ENCODE results near the gene COX5B. TPM values are rescaled to one million over a fixed set of nuclear protein-coding genes. Genes with fewer than 3 reads are reported as not detected.
"Not testable (repeated sequence)": the region's sequence is repeated elsewhere in the genome, so short reads cannot be mapped to it uniquely, and the experiment has no call there.

Gene COX5B
- total RNA-seq, 2 donors from 2014 or later = 112 to 122 TPM

DNA sequence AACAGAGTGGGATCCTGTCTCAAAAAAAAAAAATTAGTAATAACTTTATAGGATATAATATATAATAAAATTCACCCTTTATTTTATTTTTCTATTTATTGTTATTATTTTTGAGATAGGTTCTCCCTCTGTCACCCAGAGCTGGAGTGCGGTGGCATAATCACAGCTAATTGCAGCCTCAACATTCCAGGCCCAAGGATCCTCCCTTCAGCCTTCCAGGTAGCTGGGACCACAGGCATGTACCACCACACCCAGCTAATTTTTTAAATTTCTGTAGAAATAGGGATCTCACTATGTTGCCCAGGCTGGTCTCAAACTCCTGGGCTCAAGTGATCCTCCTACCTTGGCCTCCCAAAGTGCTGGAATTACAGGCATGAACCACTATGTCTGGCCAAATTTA, 24.6 kb downstream of the COX5B start:
- Mint-ChIP-seq H3K4me1 (no peaks in the 10 kb centered on the region), H3K27ac (no peak overlapping the region), H3K36me3 (ENCODE audit: low read depth) (no peaks in the 10 kb centered on the region), H3K27me3 (peaks cover 7% of the 10 kb centered on the region), H3K4me3 (no peak overlapping the region)
- ATAC-seq (no peak), DNase-seq (no peak)
- no peaks in the 10 kb centered on the region for H3K9me3 ChIP-seq (ENCODE audit: control insufficient read depth, low read length, poor library complexity, severe bottlenecking)

DNA sequence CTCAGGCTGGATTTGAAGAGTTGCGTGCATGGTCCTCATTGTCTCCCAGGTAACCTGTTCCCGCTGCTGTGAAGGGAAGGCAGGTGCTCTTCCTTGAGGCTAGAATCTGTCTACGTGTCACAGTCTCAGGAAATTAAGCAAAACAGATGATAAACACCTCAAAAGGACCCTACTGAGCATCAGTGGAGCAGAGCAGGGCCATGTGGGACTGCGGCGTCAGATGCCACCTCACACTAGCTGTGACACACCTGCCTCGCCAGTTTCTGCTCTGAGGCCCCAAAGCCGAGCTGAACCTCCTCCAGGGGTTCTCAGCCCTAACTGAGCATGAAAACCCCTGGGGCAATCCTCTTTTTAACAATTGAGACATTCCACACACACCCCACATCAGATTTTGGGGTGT, 25.7 kb downstream of the COX5B start:
- H3K9me3 ChIP-seq (ENCODE audit: control insufficient read depth, low read length, poor library complexity, severe bottlenecking) = no peaks in the 10 kb centered on the region
- Mint-ChIP-seq H3K4me3 (no peak overlapping the region), H3K4me1 (no peaks in the 10 kb centered on the region), H3K36me3 (ENCODE audit: low read depth) (no peaks in the 10 kb centered on the region), H3K27me3 (peaks cover 7% of the 10 kb centered on the region), H3K27ac (no peak overlapping the region)
- DNase-seq (no peak), ATAC-seq (no peak)

DNA sequence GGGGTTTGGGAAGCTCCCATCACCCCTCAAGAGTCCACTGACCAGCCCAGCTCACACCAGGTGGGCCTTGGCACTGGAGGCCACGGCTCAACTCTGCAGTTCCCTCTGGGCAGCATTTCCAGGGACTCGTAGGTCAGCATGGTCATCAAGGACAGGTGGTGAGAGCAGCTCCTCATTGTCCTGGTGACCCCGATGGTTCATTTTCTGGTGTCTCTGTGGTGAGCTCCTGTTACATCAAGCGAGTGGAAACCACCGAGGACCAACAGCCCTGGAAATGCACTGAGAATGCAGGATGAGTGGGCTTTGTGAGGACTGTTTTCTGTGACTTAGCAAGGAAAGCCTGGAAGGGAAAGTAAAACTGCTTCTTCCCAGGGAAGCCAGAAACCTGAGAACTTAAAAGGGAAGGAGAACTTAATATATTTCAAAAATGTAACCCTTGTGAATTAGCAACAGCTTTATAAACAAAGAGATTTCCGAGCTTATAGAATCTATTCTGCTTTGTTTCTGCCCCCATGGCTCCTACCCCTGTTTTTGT, 26.8 kb downstream of the COX5B start:
- H3K4me3 Mint-ChIP-seq; H3K27ac Mint-ChIP-seq; ATAC-seq; H3K4me1 Mint-ChIP-seq; H3K9me3 ChIP-seq (ENCODE audit: control insufficient read depth, low read length, poor library complexity, severe bottlenecking); H3K27me3 Mint-ChIP-seq; H3K36me3 Mint-ChIP-seq (ENCODE audit: low read depth); DNase-seq: not testable (repeated sequence)

DNA sequence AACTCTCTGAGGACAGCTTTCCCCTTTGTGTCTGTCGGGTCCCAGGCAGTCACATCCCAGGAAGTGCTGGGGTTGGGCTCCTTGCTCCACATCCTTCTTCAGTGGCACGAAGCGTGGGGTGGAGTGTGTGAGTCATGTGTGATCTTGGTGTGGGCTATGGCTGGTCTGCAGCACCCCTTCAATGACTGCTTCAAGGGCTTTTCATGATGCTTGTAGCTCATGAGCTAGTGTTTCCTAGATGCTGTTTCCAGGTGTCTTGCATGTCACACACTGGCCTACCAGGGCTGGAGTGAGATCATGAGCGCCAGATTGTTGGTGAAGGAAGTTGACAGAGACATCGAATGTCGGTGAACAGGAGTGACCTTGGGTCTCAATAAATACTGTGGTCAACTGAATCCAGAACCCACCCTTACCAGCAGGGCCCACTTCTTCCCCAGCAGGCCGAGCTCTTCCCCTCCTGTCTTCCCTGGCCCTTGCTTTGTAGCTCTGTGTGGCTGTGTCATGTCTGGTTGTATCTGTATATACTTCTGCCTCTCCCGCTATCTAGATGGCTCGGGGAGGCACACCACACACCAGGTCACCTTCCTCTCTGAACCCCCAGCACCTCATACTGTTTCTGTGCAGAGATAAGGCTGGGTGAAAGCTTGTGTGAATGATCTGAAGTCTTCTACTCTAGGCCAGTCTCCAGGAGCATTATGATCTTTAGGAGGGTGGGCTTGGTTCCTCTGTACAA, 27.5 kb downstream of the COX5B start:
- DNase-seq = no peak
- H3K27me3 Mint-ChIP-seq = peaks cover 7% of the 10 kb centered on the region
- no peaks in the 10 kb centered on the region for H3K36me3 Mint-ChIP-seq (ENCODE audit: low read depth)
- H3K9me3 ChIP-seq (ENCODE audit: control insufficient read depth, low read length, poor library complexity, severe bottlenecking) = no peaks in the 10 kb centered on the region
- no peaks in the 10 kb centered on the region for H3K4me1 Mint-ChIP-seq
- no peak for ATAC-seq
- peak overlapping the region; percentile 2 for H3K27ac Mint-ChIP-seq
- no peak overlapping the region for H3K4me3 Mint-ChIP-seq

DNA sequence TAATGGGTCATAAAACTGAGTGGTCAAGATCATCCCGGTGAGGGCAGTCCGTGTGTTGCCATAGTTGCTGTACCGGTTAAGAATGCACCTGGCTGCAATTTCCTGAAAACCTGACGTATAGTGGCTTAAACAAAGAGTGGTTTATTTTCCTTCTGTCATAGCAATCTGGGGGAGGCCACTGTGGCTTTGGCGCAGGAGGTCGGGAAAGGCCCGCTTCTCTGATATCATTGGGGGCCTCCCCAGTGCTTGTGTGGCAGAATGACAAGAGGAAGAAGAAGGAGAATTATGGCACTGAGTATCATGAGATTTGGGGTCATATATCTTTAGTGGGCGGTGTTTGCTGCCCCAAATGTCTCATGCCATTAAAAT, 28.0 kb downstream of the COX5B start:
- Mint-ChIP-seq H3K36me3 (ENCODE audit: low read depth) (no peaks in the 10 kb centered on the region), H3K4me3 (no peak overlapping the region), H3K27ac (peak overlapping the region; percentile 2), H3K4me1 (no peaks in the 10 kb centered on the region), H3K27me3 (peaks cover 7% of the 10 kb centered on the region)
- DNase-seq (no peak), ATAC-seq (peak; percentile 21)
- no peaks in the 10 kb centered on the region for H3K9me3 ChIP-seq (ENCODE audit: control insufficient read depth, low read length, poor library complexity, severe bottlenecking)

DNA sequence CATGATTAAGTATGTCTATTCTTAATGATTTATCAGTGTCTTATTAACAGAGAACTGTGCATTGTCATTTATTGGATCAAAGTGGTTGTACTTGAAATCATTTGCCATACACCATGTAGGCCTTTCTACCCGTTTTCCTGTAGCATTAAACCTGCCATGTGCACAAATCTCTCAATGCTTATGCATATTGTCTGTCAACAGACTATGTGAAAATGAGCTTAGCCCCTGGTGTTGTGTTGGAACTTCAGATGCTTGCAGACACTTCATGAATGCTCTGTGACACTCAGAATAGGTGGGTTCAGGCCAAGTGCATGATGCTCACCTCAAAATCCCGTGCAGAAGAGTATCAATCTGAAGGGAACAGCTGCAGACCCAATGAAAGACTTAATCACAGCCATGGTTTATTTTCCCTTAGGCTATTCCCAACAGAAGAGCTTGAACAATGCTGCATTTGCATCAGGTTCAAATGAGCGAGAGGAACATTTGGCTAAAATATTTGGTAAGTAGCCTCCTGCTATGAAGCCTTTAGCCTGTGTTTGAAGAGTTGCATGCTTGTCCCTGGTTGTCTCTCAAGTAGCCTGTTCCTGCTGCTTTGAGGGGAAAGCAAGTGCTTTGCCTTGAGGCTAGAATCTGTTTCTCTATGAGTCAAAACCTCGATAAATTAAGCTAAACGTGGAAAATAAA, 29.7 kb downstream of the COX5B start:
- ATAC-seq = no peak
- no peak overlapping the region for H3K4me3 Mint-ChIP-seq
- no peak overlapping the region for H3K27ac Mint-ChIP-seq
- DNase-seq = no peak
- no peaks in the 10 kb centered on the region for H3K9me3 ChIP-seq (ENCODE audit: control insufficient read depth, low read length, poor library complexity, severe bottlenecking)
- no peaks in the 10 kb centered on the region for H3K36me3 Mint-ChIP-seq (ENCODE audit: low read depth)
- no peaks in the 10 kb centered on the region for H3K4me1 Mint-ChIP-seq
- peaks cover 7% of the 10 kb centered on the region for H3K27me3 Mint-ChIP-seq

DNA sequence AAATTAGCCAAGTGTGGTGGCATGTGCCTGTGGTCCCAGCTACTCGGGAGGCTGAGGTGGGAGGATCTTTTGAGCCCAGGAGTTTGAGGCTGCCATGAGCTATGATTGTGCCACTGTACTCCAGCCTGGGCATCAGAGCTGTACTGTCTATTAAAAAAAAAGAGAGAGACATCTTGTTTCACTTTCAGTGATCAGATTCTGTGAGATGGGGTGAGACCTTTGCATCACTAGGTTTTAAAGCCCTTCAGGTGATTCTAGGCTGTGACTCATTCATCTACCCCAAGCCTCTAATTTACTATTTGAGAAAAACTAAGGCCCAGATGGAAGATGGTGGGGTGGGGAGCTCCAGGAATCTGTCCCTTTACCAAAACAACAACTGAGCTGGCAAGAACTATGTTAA, 30.8 kb downstream of the COX5B start:
- Mint-ChIP-seq H3K4me1 (no peaks in the 10 kb centered on the region), H3K27ac (no peak overlapping the region), H3K4me3 (no peak overlapping the region), H3K36me3 (ENCODE audit: low read depth) (no peaks in the 10 kb centered on the region), H3K27me3 (peaks cover 7% of the 10 kb centered on the region)
- H3K9me3 ChIP-seq (ENCODE audit: control insufficient read depth, low read length, poor library complexity, severe bottlenecking) = no peaks in the 10 kb centered on the region
- DNase-seq (no peak), ATAC-seq (no peak)

DNA sequence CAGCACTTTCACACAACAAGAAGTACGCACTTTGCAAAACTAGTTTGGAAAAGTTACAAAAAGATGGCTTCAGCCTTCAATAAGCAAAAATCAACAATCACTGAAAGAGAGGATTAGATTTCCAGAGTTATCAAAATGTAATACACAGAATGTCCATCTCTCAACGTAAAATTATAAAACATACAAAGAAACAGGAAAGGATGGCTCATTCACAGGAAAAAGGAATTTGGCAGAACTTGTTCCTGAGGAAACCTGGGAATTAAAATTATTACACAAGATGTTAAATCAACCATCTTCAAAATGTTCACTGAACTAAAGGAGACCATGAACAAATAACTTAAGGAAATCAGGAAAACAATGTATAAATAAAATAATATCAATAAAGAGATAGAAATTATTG, 31.6 kb downstream of the COX5B start:
- no peak overlapping the region for H3K27ac Mint-ChIP-seq
- DNase-seq = no peak
- H3K4me1 Mint-ChIP-seq = peaks cover 2% of the 10 kb centered on the region
- no peak for ATAC-seq
- no peak overlapping the region for H3K4me3 Mint-ChIP-seq
- H3K36me3 Mint-ChIP-seq (ENCODE audit: low read depth) = no peaks in the 10 kb centered on the region
- H3K27me3 Mint-ChIP-seq = peaks cover 7% of the 10 kb centered on the region
- no peaks in the 10 kb centered on the region for H3K9me3 ChIP-seq (ENCODE audit: control insufficient read depth, low read length, poor library complexity, severe bottlenecking)

DNA sequence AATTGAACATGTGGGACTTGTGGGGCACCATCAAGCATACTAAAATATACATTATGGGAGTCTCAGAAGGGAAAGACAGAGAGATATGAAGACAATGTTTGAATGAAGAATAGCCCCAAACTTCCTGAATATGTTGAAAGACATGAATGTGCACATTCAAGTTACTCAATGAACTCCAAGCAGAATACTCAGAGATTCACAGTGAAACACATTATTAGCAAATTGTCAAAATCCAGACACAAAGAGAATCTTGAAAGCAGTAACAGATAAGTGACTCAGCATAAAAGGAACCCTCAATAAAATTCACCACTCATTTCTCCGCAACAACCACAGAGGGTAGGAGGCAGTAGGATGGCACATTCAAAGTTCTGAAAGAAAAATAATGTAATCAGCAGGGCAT, 32.4 kb downstream of the COX5B start:
- Mint-ChIP-seq H3K27ac (no peak overlapping the region), H3K36me3 (ENCODE audit: low read depth) (no peaks in the 10 kb centered on the region), H3K4me1 (peaks cover 2% of the 10 kb centered on the region), H3K4me3 (no peak overlapping the region), H3K27me3 (peaks cover 5% of the 10 kb centered on the region)
- ATAC-seq = no peak
- DNase-seq = no peak
- no peaks in the 10 kb centered on the region for H3K9me3 ChIP-seq (ENCODE audit: control insufficient read depth, low read length, poor library complexity, severe bottlenecking)

DNA sequence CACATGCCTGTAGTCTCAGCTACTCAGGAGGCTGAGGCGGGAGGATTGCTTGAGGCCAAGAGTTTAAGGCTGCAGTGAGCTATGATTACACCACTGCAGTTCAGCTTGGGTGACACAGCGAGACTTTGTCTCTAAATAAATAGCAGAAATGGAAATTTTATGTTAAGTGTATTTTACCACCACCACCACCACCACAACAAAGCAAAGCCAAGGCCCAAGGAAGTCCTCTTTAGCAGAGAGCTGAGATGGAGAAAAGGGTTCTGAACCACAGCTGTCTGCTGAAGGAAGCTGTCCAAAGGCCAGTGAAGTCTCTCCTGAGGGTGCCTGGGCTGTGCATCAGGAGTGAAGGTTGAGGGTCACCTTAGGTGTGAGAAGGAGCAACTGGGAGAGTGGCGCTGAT, 41.4 kb downstream of the COX5B start:
- ATAC-seq, H3K4me3 Mint-ChIP-seq: not testable (repeated sequence)

DNA sequence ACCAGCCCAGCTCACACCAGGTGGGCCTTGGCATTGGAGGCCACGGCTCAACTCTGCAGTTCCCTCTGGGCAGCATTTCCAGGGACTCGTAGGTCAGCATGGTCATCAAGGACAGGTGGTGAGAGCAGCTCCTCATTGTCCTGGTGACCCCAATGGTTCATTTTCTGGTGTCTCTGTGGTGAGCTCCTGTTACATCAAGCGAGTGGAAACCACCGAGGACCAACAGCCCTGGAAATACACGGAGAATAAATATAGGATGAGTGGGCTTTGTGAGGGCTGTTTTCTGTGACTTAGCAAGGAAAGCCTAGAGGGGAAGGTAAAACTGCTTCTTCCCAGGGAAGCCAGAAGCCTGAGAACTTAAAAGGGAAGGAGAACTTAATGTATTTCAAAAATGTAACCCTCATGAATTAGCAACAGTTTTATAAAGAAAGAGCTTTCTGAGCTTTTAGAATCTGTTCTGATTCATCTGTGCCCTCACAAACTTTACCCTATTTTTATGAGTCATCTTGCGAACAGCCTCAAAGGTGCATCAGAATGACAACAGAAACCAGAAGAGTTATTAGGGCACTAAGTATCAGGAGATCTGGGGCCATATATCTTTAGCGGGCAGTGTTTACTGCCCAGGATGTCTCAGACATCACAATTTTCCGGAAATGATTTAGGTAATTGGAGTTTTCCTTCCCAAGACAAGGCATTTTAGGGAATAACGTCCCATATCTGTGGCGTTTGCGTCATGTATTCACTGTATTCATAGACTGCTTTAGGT, 42.4 kb downstream of the COX5B start:
- Mint-ChIP-seq H3K27me3 (peaks cover 7% of the 10 kb centered on the region), H3K27ac (peak overlapping the region; percentile 8), H3K36me3 (ENCODE audit: low read depth) (no peaks in the 10 kb centered on the region), H3K4me1 (peaks cover 6% of the 10 kb centered on the region), H3K4me3 (no peak overlapping the region)
- no peaks in the 10 kb centered on the region for H3K9me3 ChIP-seq (ENCODE audit: control insufficient read depth, low read length, poor library complexity, severe bottlenecking)
- no peak for ATAC-seq
- DNase-seq = no peak

More for the DNA sequence above, 41.4 kb downstream of the COX5B start:
- not testable (repeated sequence) for DNase-seq; H3K9me3 ChIP-seq (ENCODE audit: control insufficient read depth, low read length, poor library complexity, severe bottlenecking); H3K27ac Mint-ChIP-seq; H3K27me3 Mint-ChIP-seq; H3K36me3 Mint-ChIP-seq (ENCODE audit: low read depth); H3K4me1 Mint-ChIP-seq

DNA sequence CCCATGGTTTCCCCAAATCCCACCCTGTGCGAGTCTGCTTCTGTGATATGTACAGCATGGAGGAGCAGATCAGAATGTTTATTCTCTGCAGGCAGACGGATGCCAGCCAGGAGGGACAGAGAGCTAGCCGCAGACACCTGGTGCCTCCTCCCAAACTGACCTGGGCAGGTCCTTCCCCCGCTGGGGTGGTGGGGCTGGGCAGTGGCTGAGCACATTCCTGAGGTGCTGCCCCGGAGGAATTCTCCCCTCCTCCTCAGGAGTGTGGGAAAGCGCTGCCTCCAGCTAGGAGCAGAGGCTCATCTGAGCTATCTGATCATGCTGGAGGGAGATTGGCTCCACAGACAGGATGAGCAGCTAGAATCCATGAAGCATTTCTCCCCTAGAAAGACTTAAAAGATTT, 45.3 kb downstream of the COX5B start:
- DNase-seq (no peak), ATAC-seq (no peak)
- H3K27ac Mint-ChIP-seq = no peak overlapping the region
- no peaks in the 10 kb centered on the region for H3K36me3 Mint-ChIP-seq (ENCODE audit: low read depth)
- peaks cover 7% of the 10 kb centered on the region for H3K27me3 Mint-ChIP-seq
- H3K4me1 Mint-ChIP-seq = peaks cover 6% of the 10 kb centered on the region
- H3K4me3 Mint-ChIP-seq = no peak overlapping the region
- no peaks in the 10 kb centered on the region for H3K9me3 ChIP-seq (ENCODE audit: control insufficient read depth, low read length, poor library complexity, severe bottlenecking)

DNA sequence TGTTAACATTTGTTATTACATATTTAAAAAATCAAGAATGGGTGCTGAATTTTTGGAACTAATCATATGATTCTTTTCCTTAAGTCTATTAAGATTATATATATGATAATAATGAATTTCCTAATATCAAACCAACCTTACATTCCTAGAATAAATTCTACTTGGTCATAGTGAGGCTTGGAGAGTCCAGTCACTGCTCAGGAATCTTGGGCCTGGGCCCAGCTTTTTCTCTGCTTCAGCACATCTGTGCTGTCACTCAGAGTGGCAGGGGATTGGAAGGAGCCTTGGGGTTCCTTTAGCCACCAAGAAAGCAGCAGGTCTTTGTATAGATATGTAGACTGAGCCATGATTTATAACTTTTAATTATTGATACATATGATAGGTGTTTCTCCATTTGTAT, 47.6 kb downstream of the COX5B start:
- Mint-ChIP-seq H3K4me3 (no peak overlapping the region), H3K27ac (peak overlapping the region; percentile 61), H3K4me1 (peaks cover 7% of the 10 kb centered on the region), H3K27me3 (peaks cover 7% of the 10 kb centered on the region), H3K36me3 (ENCODE audit: low read depth) (no peaks in the 10 kb centered on the region)
- ATAC-seq (no peak), DNase-seq (no peak)
- H3K9me3 ChIP-seq (ENCODE audit: control insufficient read depth, low read length, poor library complexity, severe bottlenecking) = no peaks in the 10 kb centered on the region

Data from T-helper 17 cell (primary cell).